Vagina (tissue), 2 donors: ENCODE data around the gene TSPAN14.

Source experiments
- CTCF ChIP-seq, 3 experiments: fragments of 450-650 bp in 2 of 3; fragments of 200-600 bp in 1 of 3; sonication (generic) in 1 of 3; IDR thresholded peaks; one replicate each; pipeline ENCODE4 v1.5.1; 2017 to 2019; ENCODE audit warnings: antibody characterized with exemption in 3 of 3, mild to moderate bottlenecking in 2 of 3, moderate library complexity in 2 of 3
- POLR2A ChIP-seq, 2 donors: fragments of 450-650 bp; IDR thresholded peaks; one replicate each; pipeline ENCODE4 v1.6.1; 2017; ENCODE audit warnings: antibody characterized with exemption in 2 of 2, mild to moderate bottlenecking in 2 of 2, moderate library complexity in 2 of 2
- POLR2AphosphoS5 ChIP-seq, 2 donors: sonication (generic); formaldehyde crosslinking; IDR thresholded peaks; one replicate each; pipeline ENCODE4 v1.9.0; 2017; ENCODE audit warnings: antibody characterized with exemption in 2 of 2, mild to moderate bottlenecking in 2 of 2, low read depth in 1 of 2; ENCODE audit not compliant: insufficient read depth in 1 of 2

- TF ChIP-seq POLR2A (IDR thresholded peaks at IDR 0.05) (no peak), CTCF (IDR thresholded peaks at IDR 0.05) (no peak), POLR2AphosphoS5 (IDR thresholded peaks at IDR 0.05; ENCODE audit: insufficient read depth in 1 of 2, low read depth in 1 of 2) (peak in 1 of 2 donors; percentile 45)
These were observed 23.7 kb downstream of the TSPAN14 start for GRCh38 chr10:80477813-80478212.
